B cell (primary cell): Measurements from ENCODE around the gene ARPC5L. TPM values are rescaled to one million over a fixed set of nuclear protein-coding genes. Genes with fewer than 3 reads are reported as not detected.

Experiments
- ATAC-seq: fragments of 200-7000 bp; cut with Tn5 transposase; one replicate; pipeline ENCODE4 v1.10.0; 2021; ENCODE audit warnings: low read depth, mild to moderate bottlenecking, moderate number of reproducible peaks, moderate library complexity
- CTCF ChIA-PET: fragments of 350-600 bp; sonication (Branson Sonifier 250); formaldehyde crosslinking; loops from one replicate; lab custom pipeline; 2021; ENCODE audit warnings: antibody characterized with exemption, inconsistent platforms; lab: Charles Lee
- POLR2A ChIA-PET: fragments of 350-600 bp; sonication (Branson Sonifier 250); formaldehyde crosslinking; loops from one replicate; lab custom pipeline; 2021; ENCODE audit warnings: antibody characterized with exemption; lab: Charles Lee
- DNase-seq: peaks from one replicate; pipeline ENCODE4 v3.0.0; 2013
- H2AFZ ChIP-seq: 2 replicates; pipeline ENCODE4 v1.6.1; 2012; ENCODE audit warnings: mild to moderate bottlenecking, low read depth, low read length; ENCODE audit not compliant: insufficient read depth, poor library complexity, severe bottlenecking
- H3K27ac ChIP-seq, 2 donors: 1 replicate in 1 of 2; 2 replicates in 1 of 2; pipeline ENCODE4 v1.5.1; 2012 to 2013; ENCODE audit warnings: low read length in 2 of 2, mild to moderate bottlenecking in 2 of 2, moderate library complexity in 1 of 2
- H3K27me3 ChIP-seq, 4 experiments: fragments of 200-600 bp in 1 of 4; sonication (generic) in 1 of 4; replicated peaks in 1 of 4; 1 replicate in 2 of 4; 2 replicates in 2 of 4; pipeline versions ENCODE4 v1.6.1 to v1.7.0; 2013 to 2016; ENCODE audit warnings: low read length in 3 of 4, mild to moderate bottlenecking in 2 of 4, mixed read lengths in 1 of 4, moderate library complexity in 1 of 4; ENCODE audit not compliant: insufficient read depth in 4 of 4, control insufficient read depth in 3 of 4; ENCODE audit errors: control extremely low read depth in 1 of 4
- H3K36me3 ChIP-seq, 2 experiments: replicated peaks in 1 of 2; 1 replicate in 1 of 2; 2 replicates in 1 of 2; pipeline versions ENCODE4 v1.6.1 to v1.7.1; 2013; ENCODE audit warnings: low read length in 1 of 2; ENCODE audit not compliant: insufficient read depth in 2 of 2, control insufficient read depth in 1 of 2; ENCODE audit errors: control extremely low read depth in 1 of 2, extremely low read depth in 1 of 2
- H3K4me1 ChIP-seq, 2 donors: fragments of 200-600 bp in 1 of 2; sonication (generic) in 1 of 2; 1 replicate in 1 of 2; 2 replicates in 1 of 2; pipeline versions ENCODE4 v1.5.1 to v1.6.1; 2013 to 2017; ENCODE audit warnings: low read length in 2 of 2; ENCODE audit not compliant: control insufficient read depth in 2 of 2, insufficient read depth in 2 of 2
- H3K4me2 ChIP-seq: replicated peaks from 2 replicates; pipeline ENCODE3; 2012; ENCODE audit warnings: mild to moderate bottlenecking, low read depth, low read length; ENCODE audit not compliant: poor library complexity, severe bottlenecking
- H3K4me3 ChIP-seq, 5 experiments: fragments of 200-600 bp in 1 of 5; sonication (generic) in 1 of 5; 1 replicate in 3 of 5; 2 replicates in 2 of 5; pipeline versions ENCODE4 v1.5.1 to v1.7.0; 2011 to 2016; ENCODE audit warnings: low read length in 4 of 5, mild to moderate bottlenecking in 4 of 5, low read depth in 2 of 5, control low read depth in 1 of 5, moderate library complexity in 1 of 5; ENCODE audit not compliant: insufficient read depth in 1 of 5; ENCODE audit errors: control extremely low read depth in 1 of 5, extremely low read depth in 1 of 5
- H3K79me2 ChIP-seq: fragments of 200-600 bp; sonication (generic); one replicate; pipeline ENCODE4 v1.6.0; 2016; ENCODE audit warnings: low read length; ENCODE audit not compliant: control insufficient read depth, insufficient read depth
- H3K9ac ChIP-seq: fragments of 200-600 bp; sonication (generic); 2 replicates; pipeline ENCODE4 v1.6.1; 2017; ENCODE audit warnings: mild to moderate bottlenecking, low read length, moderate library complexity
- H3K9me3 ChIP-seq, 3 donors: one replicate each; pipeline versions ENCODE4 v1.6.1 to v1.7.1; 2013; ENCODE audit warnings: low read length in 2 of 3; ENCODE audit not compliant: control insufficient read depth in 2 of 3, insufficient read depth in 1 of 3; ENCODE audit errors: control extremely low read depth in 1 of 3
- H4K20me1 ChIP-seq: 2 replicates; pipeline ENCODE4 v1.6.0; 2012; ENCODE audit warnings: mild to moderate bottlenecking, low read length; ENCODE audit not compliant: insufficient read depth, control insufficient read depth, poor library complexity, severe bottlenecking
- H3K27ac Mint-ChIP-seq: one replicate; pipeline ENCODE4 v1.8.0; 2021; ENCODE audit warnings: mixed read lengths
- H3K27me3 Mint-ChIP-seq: one replicate; pipeline ENCODE4 v1.8.0; 2021; ENCODE audit warnings: mixed read lengths
- H3K4me1 Mint-ChIP-seq: one replicate; pipeline ENCODE4 v1.8.0; 2021; ENCODE audit warnings: mixed read lengths
- H3K4me3 Mint-ChIP-seq: one replicate; pipeline ENCODE4 v1.8.0; 2021; ENCODE audit warnings: mixed read lengths
- H3K9me3 Mint-ChIP-seq: one replicate; pipeline ENCODE4 v1.8.0; 2022; ENCODE audit warnings: mixed read lengths; ENCODE audit not compliant: insufficient read depth
- EZH2 ChIP-seq: IDR thresholded peaks from 2 replicates; pipeline ENCODE4 v1.6.1; 2012; ENCODE audit warnings: borderline replicate concordance, low read depth, mild to moderate bottlenecking, moderate library complexity, low read length; ENCODE audit not compliant: insufficient read depth, poor library complexity, severe bottlenecking
- WGBS: methylation state at CpG from one replicate; pipeline ENCODE4 v1.1.5; 2013; ENCODE audit warnings: missing lambda C conversion rate; ENCODE audit not compliant: insufficient coverage; 5-methylcytosine and 5-hydroxymethylcytosine counted together
- intact Hi-C: fragments of 100-400 bp; cut with micrococcal nuclease; formaldehyde crosslinking; loops from one replicate; pipeline ENCODE4 v1.10.0; 2022
- polyA plus RNA-seq: library from polyadenylated mRNA; depleted of rRNA; stranded (reverse); fragments of >200 nt; gene quantifications from 2 replicates; pipeline ENCODE4 v1.2.3, GENCODE V29; 2012
- total RNA-seq, 2 donors: library from RNA; stranded (reverse); fragments of 120-200 nt in 1 of 2; gene quantifications; 1 replicate in 1 of 2; 2 replicates in 1 of 2; pipeline versions ENCODE4 v1.2.3 to v1.2.4, GENCODE V29; 2013 to 2022
- TF ChIP-seq, protein P1 (sequence below): fragments of 200-600 bp; IDR thresholded peaks from one replicate; pipeline ENCODE4 v1.8.0; 2022; ENCODE audit warnings: antibody characterized with exemption, mild to moderate bottlenecking

The ARPC5L gene
- total and polyA plus RNA-seq, 2 donors (not counting 1 experiment from before 2014, with no cell fraction given): 37.3 to 66.3 TPM

DNA sequence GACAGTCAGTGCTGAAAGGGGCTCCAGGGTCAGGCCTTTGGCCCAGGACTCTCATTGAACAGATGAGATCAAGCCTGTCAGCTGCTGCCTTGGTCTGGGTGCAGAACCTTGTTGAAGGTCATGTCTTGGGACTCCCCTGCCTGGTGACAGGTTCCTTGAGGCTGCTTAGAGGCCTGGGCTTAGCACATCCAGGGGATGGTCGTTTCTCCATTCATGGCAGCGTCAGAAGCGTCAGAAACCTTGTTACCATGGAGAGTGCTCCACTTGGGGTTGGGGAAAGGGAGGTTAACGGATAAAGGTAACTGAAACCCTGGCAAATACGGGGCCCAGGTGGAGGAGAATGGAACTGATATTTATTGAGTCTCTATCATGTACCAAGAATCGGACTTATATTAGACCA is 8.8 kb downstream of the ARPC5L start:
- intact Hi-C loops: loop anchor here (5.0 kb wide), 1 partner anchor 272 kb away; the partner anchor contains the start of gene SCAI
- Histone ChIP-seq H3K36me3 (peaks cover 0 to 40% of the 10 kb centered on the region in 2 experiments), H3K4me2 (peak overlapping the region; percentile 98), H3K4me3 (peak overlapping the region; percentile 79 to 100 (median 97)), H2AFZ (no peak overlapping the region), H3K27ac (peak overlapping the region; percentile 84 to 92), H3K9me3 (no peaks in the 10 kb centered on the region), H3K4me1 (peaks cover 48 to 61% of the 10 kb centered on the region in 2 donors), H4K20me1 (peaks cover 57% of the 10 kb centered on the region), H3K9ac (peak overlapping the region; percentile 99), H3K79me2 (peaks cover 76% of the 10 kb centered on the region), H3K27me3 (no peaks in the 10 kb centered on the region)
- peaks cover 63% of the 10 kb centered on the region for H3K4me1 Mint-ChIP-seq
- H3K4me3 Mint-ChIP-seq: peak overlapping the region; percentile 94
- 38% methylated on average over 6 of the region's 6 CpGs for WGBS
- peak overlapping the region; percentile 97 for H3K27ac Mint-ChIP-seq
- ChIA-PET POLR2A (interaction anchor here (1.3 to 2.7 kb wide), 2 partner anchors 9 to 17 kb away, joined by 3 to 26 read pairs; partner anchors contain the start of genes ARPC5L, RPL35 and WDR38), CTCF (interaction anchor here (1.0 to 2.7 kb wide), 3 partner anchors 9 to 23 kb away, joined by 3 to 16 read pairs (median 5); partner anchors contain the start of genes ARPC5L and RPL35)
- no peak for DNase-seq
- no peaks in the 10 kb centered on the region for H3K27me3 Mint-ChIP-seq
- no peak for TF ChIP-seq EZH2
- TF ChIP-seq, protein P1, sequence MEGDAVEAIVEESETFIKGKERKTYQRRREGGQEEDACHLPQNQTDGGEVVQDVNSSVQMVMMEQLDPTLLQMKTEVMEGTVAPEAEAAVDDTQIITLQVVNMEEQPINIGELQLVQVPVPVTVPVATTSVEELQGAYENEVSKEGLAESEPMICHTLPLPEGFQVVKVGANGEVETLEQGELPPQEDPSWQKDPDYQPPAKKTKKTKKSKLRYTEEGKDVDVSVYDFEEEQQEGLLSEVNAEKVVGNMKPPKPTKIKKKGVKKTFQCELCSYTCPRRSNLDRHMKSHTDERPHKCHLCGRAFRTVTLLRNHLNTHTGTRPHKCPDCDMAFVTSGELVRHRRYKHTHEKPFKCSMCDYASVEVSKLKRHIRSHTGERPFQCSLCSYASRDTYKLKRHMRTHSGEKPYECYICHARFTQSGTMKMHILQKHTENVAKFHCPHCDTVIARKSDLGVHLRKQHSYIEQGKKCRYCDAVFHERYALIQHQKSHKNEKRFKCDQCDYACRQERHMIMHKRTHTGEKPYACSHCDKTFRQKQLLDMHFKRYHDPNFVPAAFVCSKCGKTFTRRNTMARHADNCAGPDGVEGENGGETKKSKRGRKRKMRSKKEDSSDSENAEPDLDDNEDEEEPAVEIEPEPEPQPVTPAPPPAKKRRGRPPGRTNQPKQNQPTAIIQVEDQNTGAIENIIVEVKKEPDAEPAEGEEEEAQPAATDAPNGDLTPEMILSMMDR: no peak
- H3K9me3 Mint-ChIP-seq: no peaks in the 10 kb centered on the region
- ATAC-seq: no peak

DNA sequence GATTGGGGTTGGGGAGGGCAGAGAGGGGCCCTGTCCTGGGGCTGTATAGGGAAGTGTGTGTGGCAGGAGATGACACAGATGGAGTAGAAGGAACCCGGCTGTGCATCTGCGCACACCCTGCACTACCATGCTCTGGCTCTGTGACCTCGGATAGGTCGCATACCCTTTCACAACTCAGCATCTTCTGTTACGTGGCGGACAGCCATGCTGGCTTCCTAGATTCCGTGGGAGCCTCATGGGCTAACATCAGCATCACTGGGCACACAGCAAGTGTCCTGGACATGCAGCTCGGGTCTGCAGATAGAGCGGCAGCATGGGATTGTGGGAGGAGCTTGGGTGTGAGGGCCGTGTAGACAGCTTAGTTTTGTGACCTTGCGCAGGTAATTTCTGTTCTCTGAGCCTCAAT is 9.2 kb downstream of the ARPC5L start:
- ChIA-PET POLR2A (interaction anchor here (2.7 kb wide), 1 partner anchor 9 kb away, joined by 26 read pairs; the partner anchor contains the start of genes ARPC5L and RPL35), CTCF (interaction anchor here (0.5 to 2.7 kb wide), 3 partner anchors 10 to 524 kb away, joined by 3 to 16 read pairs (median 3); partner anchors contain the start of genes ARPC5L and RPL35)
- Mint-ChIP-seq H3K4me3 (peak overlapping the region; percentile 94), H3K27ac (peak overlapping the region; percentile 97), H3K4me1 (peaks cover 63% of the 10 kb centered on the region), H3K9me3 (no peaks in the 10 kb centered on the region), H3K27me3 (no peaks in the 10 kb centered on the region)
- no peak overlapping the region for H2AFZ ChIP-seq
- H3K9ac ChIP-seq: peak overlapping the region; percentile 99
- H3K79me2 ChIP-seq: peaks cover 81% of the 10 kb centered on the region
- no peak for ATAC-seq
- H3K36me3 ChIP-seq: peaks cover 0 to 44% of the 10 kb centered on the region in 2 experiments
- H3K9me3 ChIP-seq: no peaks in the 10 kb centered on the region
- H3K4me3 ChIP-seq: peak overlapping the region in 4 of 5 experiments; percentile 89 to 100 (median 98)
- TF ChIP-seq EZH2: no peak
- TF ChIP-seq, protein P1: no peak
- intact Hi-C loops: loop anchor here (5.0 kb wide), 1 partner anchor 271 kb away; the partner anchor contains the start of gene SCAI
- H4K20me1 ChIP-seq: peaks cover 61% of the 10 kb centered on the region
- WGBS: 70% methylated on average over 11 of the region's 11 CpGs
- peaks cover 48 to 61% of the 10 kb centered on the region in 2 donors for H3K4me1 ChIP-seq
- H3K27ac ChIP-seq: peak overlapping the region; percentile 84 to 92
- no peak for DNase-seq
- H3K4me2 ChIP-seq: peak overlapping the region; percentile 98
- no peaks in the 10 kb centered on the region for H3K27me3 ChIP-seq
